Type B pancreatic cell (in vitro differentiated cells): ENCODE results near the gene PPP1R15B. TPM values are rescaled to one million over a fixed set of nuclear protein-coding genes. Genes with fewer than 3 reads are reported as not detected.

Experiments used
- DNase-seq: peaks from one replicate; pipeline ENCODE4 v3.0.0; 2021; ENCODE audit warnings: mixed read lengths; ENCODE audit not compliant: unreplicated experiment; ENCODE audit errors: extremely low spot score
- H3K27ac Mint-ChIP-seq: 2 replicates; pipeline ENCODE4 v1.8.0; 2021; ENCODE audit warnings: mild to moderate bottlenecking, mixed read lengths
- H3K27me3 Mint-ChIP-seq: 2 replicates; pipeline ENCODE4 v1.8.0; 2021; ENCODE audit warnings: mixed read lengths
- H3K36me3 Mint-ChIP-seq: 2 replicates; pipeline ENCODE4 v1.8.0; 2021; ENCODE audit warnings: mixed read lengths
- H3K4me1 Mint-ChIP-seq: one replicate; pipeline ENCODE4 v1.8.0; 2021; ENCODE audit warnings: mixed read lengths; ENCODE audit not compliant: unreplicated experiment
- H3K4me3 Mint-ChIP-seq: 2 replicates; pipeline ENCODE4 v1.8.0; 2021; ENCODE audit warnings: mild to moderate bottlenecking, mixed read lengths
- H3K9me3 Mint-ChIP-seq: 2 replicates; pipeline ENCODE4 v1.8.0; 2021; ENCODE audit warnings: mixed read lengths
- CTCF ChIP-seq: fragments of 200-600 bp; sonication (generic); conservative IDR thresholded peaks from 2 replicates; pipeline ENCODE4 v1.5.0; 2021; ENCODE audit warnings: antibody characterized with exemption, mild to moderate bottlenecking
- total RNA-seq: library from RNA; stranded (reverse); gene quantifications from 2 replicates; pipeline ENCODE4 v1.2.1, GENCODE V29; 2021; ENCODE audit warnings: low replicate concordance

The PPP1R15B gene
- total RNA-seq, 1 donor from 2014 or later: 43.3 TPM

GRCh38 chr1:204447190-204447589 lies 35.6 kb upstream of the PPP1R15B start:
- DNase-seq: no peak
- no peak overlapping the region for H3K4me3 Mint-ChIP-seq
- peaks cover 42% of the 10 kb centered on the region for H3K36me3 Mint-ChIP-seq
- H3K4me1 Mint-ChIP-seq: peaks cover 28% of the 10 kb centered on the region
- peak overlapping the region; percentile 29 for H3K27ac Mint-ChIP-seq
- H3K9me3 Mint-ChIP-seq: no peaks in the 10 kb centered on the region
- H3K27me3 Mint-ChIP-seq: no peaks in the 10 kb centered on the region
- TF ChIP-seq CTCF: no peak

- Mint-ChIP-seq H3K9me3 (no peaks in the 10 kb centered on the region), H3K36me3 (peaks cover 48% of the 10 kb centered on the region), H3K27me3 (no peaks in the 10 kb centered on the region), H3K4me1 (peaks cover 28% of the 10 kb centered on the region), H3K27ac (peak overlapping the region; percentile 87), H3K4me3 (peak overlapping the region; percentile 61)
- DNase-seq: peak; percentile 81
- TF ChIP-seq CTCF: peak; percentile 77
Observed at GRCh38 chr1:204446413-204447111, 34.9 kb upstream of the PPP1R15B start.

- H3K4me1 Mint-ChIP-seq: peaks cover 24% of the 10 kb centered on the region
- no peaks in the 10 kb centered on the region for H3K27me3 Mint-ChIP-seq
Observed at GRCh38 chr1:204445860-204446412, 34.3 kb upstream of the PPP1R15B start.

DNA sequence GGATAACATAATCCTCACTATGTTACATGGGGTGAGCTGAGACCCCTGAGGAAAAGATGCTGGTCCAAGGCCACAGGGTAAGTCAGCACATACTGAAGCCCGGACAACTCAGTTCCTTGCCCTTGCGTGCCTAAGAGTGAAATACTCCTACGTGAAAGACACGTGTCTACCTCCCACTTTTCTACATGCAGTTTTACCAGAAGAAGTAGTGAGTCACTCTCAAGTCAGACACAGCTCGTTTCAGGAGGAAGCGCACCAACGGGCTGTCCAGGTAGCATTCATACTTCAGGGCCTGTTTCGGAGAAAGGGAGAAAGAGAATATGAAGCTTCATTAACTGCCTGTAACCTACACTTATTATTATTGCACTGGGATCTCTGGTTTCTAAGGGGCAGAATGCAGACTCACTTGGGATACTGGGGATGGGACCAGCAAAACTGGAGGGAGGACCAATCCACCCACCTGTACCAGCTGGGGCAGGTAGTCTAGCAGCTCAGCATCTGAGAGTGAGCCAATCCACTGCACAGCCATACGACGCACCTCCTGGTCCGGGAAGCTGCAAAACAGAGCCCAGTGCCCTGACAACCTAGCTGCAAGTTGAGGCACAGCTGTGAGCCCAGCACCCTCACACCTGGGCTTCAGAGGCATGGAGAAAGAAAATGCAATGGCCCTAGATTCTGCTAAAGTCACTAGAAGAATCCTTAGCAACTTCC lies 32.4 kb upstream of the PPP1R15B start:
- DNase-seq: no peak
- Mint-ChIP-seq H3K27me3 (no peaks in the 10 kb centered on the region), H3K4me1 (peaks cover 21% of the 10 kb centered on the region), H3K27ac (peak overlapping the region; percentile 99), H3K9me3 (no peaks in the 10 kb centered on the region), H3K4me3 (peak overlapping the region; percentile 71), H3K36me3 (peaks cover 48% of the 10 kb centered on the region)
- no peak for TF ChIP-seq CTCF

More at GRCh38 chr1:204445860-204446412, 34.3 kb upstream of the PPP1R15B start:
- TF ChIP-seq CTCF: no peak
- Mint-ChIP-seq H3K36me3 (peaks cover 51% of the 10 kb centered on the region), H3K27ac (peak overlapping the region; percentile 56), H3K9me3 (no peaks in the 10 kb centered on the region), H3K4me3 (no peak overlapping the region)
- no peak for DNase-seq

DNA sequence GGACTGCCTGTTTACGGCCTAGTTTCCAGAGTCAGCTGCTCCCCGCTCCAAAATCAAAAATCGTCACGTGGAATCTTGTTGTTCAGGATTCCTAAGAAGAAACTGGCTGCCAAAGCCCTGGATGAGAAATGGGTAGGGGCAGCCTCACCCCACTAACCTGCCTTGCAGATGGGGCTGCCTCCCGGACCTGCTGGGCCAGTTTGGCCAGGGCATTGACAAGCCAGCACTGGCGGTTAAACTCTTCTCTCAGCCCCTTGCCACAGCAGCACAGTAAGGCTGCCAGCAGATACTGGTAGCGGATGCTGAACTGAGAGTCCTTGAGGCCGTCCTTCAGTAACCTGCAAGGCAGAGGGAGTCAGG lies 31.6 kb upstream of the PPP1R15B start:
- Mint-ChIP-seq H3K36me3 (peaks cover 42% of the 10 kb centered on the region), H3K27ac (peak overlapping the region; percentile 99), H3K27me3 (no peaks in the 10 kb centered on the region), H3K4me1 (peaks cover 16% of the 10 kb centered on the region), H3K9me3 (no peaks in the 10 kb centered on the region), H3K4me3 (peak overlapping the region; percentile 71)
- no peak for TF ChIP-seq CTCF
- DNase-seq: peak; percentile 73
